Spleen (tissue), 7 donors: ENCODE measurements around the gene JAKMIP1.

Source experiments
- CTCF ChIP-seq, 11 experiments: fragments of 200-600 bp in 7 of 11; fragments of 450-650 bp in 4 of 11; sonication (generic) in 4 of 11; IDR thresholded peaks in 8 of 11; conservative IDR thresholded peaks in 3 of 11; 1 replicate in 7 of 11; 2 replicates in 4 of 11; pipeline versions ENCODE4 v1.4.0 to v1.8.0; 2016 to 2021; ENCODE audit warnings: antibody characterized with exemption in 11 of 11, inconsistent platforms in 4 of 11, mild to moderate bottlenecking in 1 of 11
- POLR2A ChIP-seq, 3 donors: fragments of 450-650 bp; IDR thresholded peaks; one replicate each; pipeline ENCODE4 v1.5.1; 2017; ENCODE audit warnings: antibody characterized with exemption in 3 of 3, mild to moderate bottlenecking in 1 of 3
- donor health status: DM: no; HTN: no; CAD: no; lungs with moderate emphysema.
- donor health status: DM: no; HTN: no; CAD: no.
- donor health status: DM: no; HTN: no; CAD: no.

DNA sequence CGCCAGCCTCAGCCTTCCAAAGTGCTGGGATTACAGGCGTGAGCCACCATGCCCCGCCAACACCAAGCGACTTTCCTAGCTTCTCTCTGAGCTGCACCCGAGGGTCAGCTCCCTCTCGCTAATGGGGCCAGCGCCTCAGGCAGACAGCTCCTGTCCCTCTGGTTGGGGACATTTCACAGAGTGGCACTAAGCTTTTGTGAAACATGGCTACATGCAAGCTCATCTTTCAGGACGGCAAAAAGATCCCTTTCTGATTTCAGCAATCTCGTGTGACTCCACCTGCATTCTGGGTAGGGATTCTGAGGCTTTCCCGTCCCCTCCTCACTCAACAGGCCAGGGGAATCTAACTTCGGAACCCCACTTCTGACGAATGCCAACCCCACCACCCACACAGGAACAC lies 151.1 kb downstream of the JAKMIP1 start:
- TF ChIP-seq CTCF (IDR thresholded peaks at IDR 0.05 in 8 of 11, conservative IDR thresholded peaks at IDR 0.05 in 3 of 11) (no peak), POLR2A (IDR thresholded peaks at IDR 0.05) (no peak)
